UCSD-AML1 (cell line): Measurements from ENCODE around the gene SCAMP3.

Experiments used
- DNase-seq: peaks from one replicate; lab custom pipeline; 2025; ENCODE audit not compliant: unreplicated experiment; lab: John Stamatoyannopoulos, UW

Gene SCAMP3

GRCh38 chr1:155285631-155286044 is 23.5 kb upstream of the SCAMP3 start:
- DNase-seq, result no peak

GRCh38 chr1:155285063-155285462 is 22.9 kb upstream of the SCAMP3 start:
- DNase-seq, result no peak

GRCh38 chr1:155284476-155284875 is 22.3 kb upstream of the SCAMP3 start:
- DNase-seq, result no peak

GRCh38 chr1:155282488-155283091 is 20.4 kb upstream of the SCAMP3 start:
- no peak for DNase-seq

- DNase-seq, result no peak
These were observed 17.1 kb upstream of the SCAMP3 start for GRCh38 chr1:155279268-155279667.

- no peak for DNase-seq
These were observed 16.6 kb upstream of the SCAMP3 start for GRCh38 chr1:155278689-155279160.

- DNase-seq, result peak; percentile 36
These were observed 15.9 kb upstream of the SCAMP3 start for GRCh38 chr1:155277902-155278688.

- peak; percentile 96 for DNase-seq
These were observed 15.1 kb upstream of the SCAMP3 start, which contains the start of gene HCN3 for GRCh38 chr1:155277070-155277901. HCN3 (plus strand) TSS chr1:155277463; CDS start chr1:155277591, 128 bp downstream.

GRCh38 chr1:155273343-155274245 is 11.4 kb upstream of the SCAMP3 start, which contains the start of gene CLK2:
CLK2 (minus strand) TSS chr1:155273504; CDS start chr1:155270977, 2,527 bp downstream.
- peak; percentile 97 for DNase-seq

GRCh38 chr1:155272466-155273342 is 10.5 kb upstream of the SCAMP3 start:
- peak; percentile 79 for DNase-seq

- no peak for DNase-seq
These were observed 7.2 kb upstream of the SCAMP3 start for GRCh38 chr1:155269381-155269780.

- no peak for DNase-seq
These were observed 6.5 kb upstream of the SCAMP3 start for GRCh38 chr1:155268630-155269029.

GRCh38 chr1:155267373-155267772 is 5.2 kb upstream of the SCAMP3 start:
- no peak for DNase-seq

GRCh38 chr1:155266553-155266952 is 4.4 kb upstream of the SCAMP3 start:
- DNase-seq, result no peak

GRCh38 chr1:155263067-155263466 is 907 bp upstream of the SCAMP3 start:
- no peak for DNase-seq

GRCh38 chr1:155261493-155261851 is 688 bp downstream of the SCAMP3 start:
- DNase-seq, result no peak

- DNase-seq, result no peak
These were observed 1.9 kb downstream of the SCAMP3 start for GRCh38 chr1:155260276-155260675.

- no peak for DNase-seq
These were observed 5.9 kb downstream of the SCAMP3 start for GRCh38 chr1:155256058-155256852.
